GM12878 (cell line): ENCODE results near the gene ITGBL1.

Experiments used
- BHLHE40 ChIP-seq, 2 experiments: fragments of 450-650 bp in 1 of 2; IDR thresholded peaks; 2 replicates each; pipeline ENCODE4 v1.6.1; 2011 to 2017; ENCODE audit warnings: low read depth in 2 of 2, borderline replicate concordance in 1 of 2, improper control_type of control experiment in 1 of 2, low read length in 1 of 2, mild to moderate bottlenecking in 1 of 2
- CEBPB ChIP-seq, 2 experiments: fragments of 150-350 bp in 1 of 2; IDR thresholded peaks; 2 replicates each; pipeline ENCODE4 v1.6.1; 2012 to 2014; ENCODE audit warnings: low read depth in 2 of 2, low read length in 2 of 2, borderline replicate concordance in 1 of 2, inconsistent platforms in 1 of 2
- EZH2 ChIP-seq: IDR thresholded peaks from 2 replicates; pipeline ENCODE4 v1.6.1; 2012; ENCODE audit warnings: low read depth, mild to moderate bottlenecking, control low read depth, inconsistent platforms, low read length, borderline replicate concordance; ENCODE audit not compliant: control insufficient read depth
- POLR2A ChIP-seq: IDR thresholded peaks from 2 replicates; pipeline ENCODE4 v1.6.1; 2011; ENCODE audit warnings: low read depth, mild to moderate bottlenecking, low read length
- POLR2AphosphoS5 ChIP-seq: IDR thresholded peaks from 2 replicates; pipeline ENCODE4 v1.6.1; 2011; ENCODE audit warnings: mild to moderate bottlenecking, low read length, inconsistent platforms
- SMAD1 ChIP-seq: fragments of 450-650 bp; IDR thresholded peaks from 2 replicates; pipeline ENCODE4 v1.6.1; 2018; ENCODE audit warnings: mild to moderate bottlenecking, low read depth; ENCODE audit not compliant: partially characterized antibody
- SMAD5 ChIP-seq: IDR thresholded peaks from 2 replicates; pipeline ENCODE4 v1.6.1; 2016; ENCODE audit warnings: antibody characterized with exemption, low read depth
- SPI1 ChIP-seq: IDR thresholded peaks from 2 replicates; pipeline ENCODE4 v1.6.1; 2011; ENCODE audit warnings: low read depth, mild to moderate bottlenecking, low read length, moderate library complexity, borderline replicate concordance; ENCODE audit not compliant: insufficient read depth
- TARDBP ChIP-seq: IDR thresholded peaks from 2 replicates; pipeline ENCODE4 v1.6.1; 2016; ENCODE audit warnings: borderline replicate concordance
- ZNF274 ChIP-seq: IDR thresholded peaks from one replicate; pipeline ENCODE4 v1.8.0; 2011; ENCODE audit not compliant: insufficient read length, insufficient read depth
- TF ChIP-seq, protein P1 (sequence below): fragments of 450-650 bp; IDR thresholded peaks from 2 replicates; pipeline ENCODE4 v1.6.1; 2016; ENCODE audit warnings: mild to moderate bottlenecking
- TF ChIP-seq, protein P2 (sequence below): IDR thresholded peaks from 2 replicates; pipeline ENCODE4 v1.6.1; 2012; ENCODE audit warnings: low read depth, low read length, improper control_type of control experiment
- TF ChIP-seq, protein P3 (sequence below), 3 experiments: IDR thresholded peaks in 2 of 3; conservative IDR thresholded peaks in 1 of 3; 2 replicates each; pipeline ENCODE4 v1.5.1; 2011; ENCODE audit warnings: low read depth in 3 of 3, low read length in 3 of 3, mild to moderate bottlenecking in 3 of 3, control low read depth in 2 of 3, moderate library complexity in 2 of 3, inconsistent platforms in 1 of 3, mixed read lengths in 1 of 3; ENCODE audit not compliant: control insufficient read depth in 2 of 3, insufficient read depth in 1 of 3; ENCODE audit errors: extremely low read depth in 1 of 3

DNA sequence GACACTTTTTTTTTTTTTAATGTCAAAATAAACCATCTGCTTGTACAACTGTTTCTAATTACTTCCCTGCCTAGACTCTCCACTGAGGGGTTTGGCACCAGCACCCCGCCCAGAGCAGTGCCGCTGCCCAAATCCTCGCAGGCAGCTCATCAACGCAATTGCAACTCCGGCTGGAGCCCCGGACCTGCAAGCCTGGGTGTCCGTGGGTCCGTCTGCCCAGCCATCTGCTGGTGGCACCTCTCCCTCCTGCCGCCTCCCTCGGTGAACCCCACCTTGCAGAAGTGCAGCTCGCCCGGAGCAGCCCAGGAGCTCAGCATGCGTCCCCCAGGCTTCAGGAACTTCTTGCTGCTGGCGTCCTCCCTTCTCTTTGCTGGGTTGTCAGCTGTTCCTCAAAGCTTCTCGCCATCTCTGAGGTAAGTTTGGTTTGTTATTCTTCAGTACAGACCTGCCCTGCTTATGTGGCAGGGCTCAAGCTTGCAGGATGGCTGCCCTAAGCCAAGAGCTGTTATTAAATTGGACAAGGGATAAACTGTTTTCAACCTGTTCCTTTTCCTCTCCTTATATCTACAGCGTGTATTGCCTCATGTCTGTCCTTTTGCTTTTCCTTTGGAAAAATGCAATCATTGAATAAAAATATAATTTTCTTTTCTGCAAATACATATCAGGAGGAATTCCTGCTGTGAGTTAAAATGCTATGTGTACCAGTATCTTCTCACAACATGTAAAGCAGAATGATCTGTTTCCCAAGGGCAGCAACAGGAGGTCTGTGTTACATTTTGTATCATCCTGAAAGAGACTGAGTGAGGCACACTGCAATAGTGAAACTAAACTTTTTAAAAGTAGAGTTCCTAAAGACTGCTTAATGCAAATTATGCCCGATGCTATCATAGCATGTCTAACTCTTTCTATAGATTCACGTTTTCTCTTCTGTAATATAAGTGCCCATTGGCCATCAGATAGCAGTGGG, at the start of gene ITGBL1:
- TF ChIP-seq, protein P1, sequence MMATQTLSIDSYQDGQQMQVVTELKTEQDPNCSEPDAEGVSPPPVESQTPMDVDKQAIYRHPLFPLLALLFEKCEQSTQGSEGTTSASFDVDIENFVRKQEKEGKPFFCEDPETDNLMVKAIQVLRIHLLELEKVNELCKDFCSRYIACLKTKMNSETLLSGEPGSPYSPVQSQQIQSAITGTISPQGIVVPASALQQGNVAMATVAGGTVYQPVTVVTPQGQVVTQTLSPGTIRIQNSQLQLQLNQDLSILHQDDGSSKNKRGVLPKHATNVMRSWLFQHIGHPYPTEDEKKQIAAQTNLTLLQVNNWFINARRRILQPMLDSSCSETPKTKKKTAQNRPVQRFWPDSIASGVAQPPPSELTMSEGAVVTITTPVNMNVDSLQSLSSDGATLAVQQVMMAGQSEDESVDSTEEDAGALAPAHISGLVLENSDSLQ: no peak
- no peak for TF ChIP-seq POLR2AphosphoS5
- no peak for TF ChIP-seq EZH2
- TF ChIP-seq, protein P2, sequence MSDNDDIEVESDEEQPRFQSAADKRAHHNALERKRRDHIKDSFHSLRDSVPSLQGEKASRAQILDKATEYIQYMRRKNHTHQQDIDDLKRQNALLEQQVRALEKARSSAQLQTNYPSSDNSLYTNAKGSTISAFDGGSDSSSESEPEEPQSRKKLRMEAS: no peak
- TF ChIP-seq ZNF274: no peak
- TF ChIP-seq CEBPB (IDR thresholded peaks at IDR 0.05; ENCODE audit: borderline replicate concordance in 1 of 2, low read depth in 2 of 2, low read length in 2 of 2): no peak
- TF ChIP-seq SPI1: no peak
- no peak for TF ChIP-seq SMAD5
- no peak for TF ChIP-seq SMAD1
- TF ChIP-seq, protein P3, sequence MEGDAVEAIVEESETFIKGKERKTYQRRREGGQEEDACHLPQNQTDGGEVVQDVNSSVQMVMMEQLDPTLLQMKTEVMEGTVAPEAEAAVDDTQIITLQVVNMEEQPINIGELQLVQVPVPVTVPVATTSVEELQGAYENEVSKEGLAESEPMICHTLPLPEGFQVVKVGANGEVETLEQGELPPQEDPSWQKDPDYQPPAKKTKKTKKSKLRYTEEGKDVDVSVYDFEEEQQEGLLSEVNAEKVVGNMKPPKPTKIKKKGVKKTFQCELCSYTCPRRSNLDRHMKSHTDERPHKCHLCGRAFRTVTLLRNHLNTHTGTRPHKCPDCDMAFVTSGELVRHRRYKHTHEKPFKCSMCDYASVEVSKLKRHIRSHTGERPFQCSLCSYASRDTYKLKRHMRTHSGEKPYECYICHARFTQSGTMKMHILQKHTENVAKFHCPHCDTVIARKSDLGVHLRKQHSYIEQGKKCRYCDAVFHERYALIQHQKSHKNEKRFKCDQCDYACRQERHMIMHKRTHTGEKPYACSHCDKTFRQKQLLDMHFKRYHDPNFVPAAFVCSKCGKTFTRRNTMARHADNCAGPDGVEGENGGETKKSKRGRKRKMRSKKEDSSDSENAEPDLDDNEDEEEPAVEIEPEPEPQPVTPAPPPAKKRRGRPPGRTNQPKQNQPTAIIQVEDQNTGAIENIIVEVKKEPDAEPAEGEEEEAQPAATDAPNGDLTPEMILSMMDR (IDR thresholded peaks at IDR 0.05 in 2 of 3, conservative IDR thresholded peaks at IDR 0.05 in 1 of 3; ENCODE audit: control insufficient read depth in 2 of 3, extremely low read depth in 1 of 3, insufficient read depth in 1 of 3, low read depth in 3 of 3, low read length in 3 of 3): no peak
- TF ChIP-seq BHLHE40 (IDR thresholded peaks at IDR 0.05; ENCODE audit: borderline replicate concordance in 1 of 2, low read depth in 2 of 2, low read length in 1 of 2): no peak
- TF ChIP-seq POLR2A: no peak
- TF ChIP-seq TARDBP: no peak
